ENCODE measurements around the gene KCNA3. TPM values are rescaled to one million over a fixed set of nuclear protein-coding genes. Genes with fewer than 3 reads are reported as not detected.

KCNA3 gene
- total RNA-seq, 1 experiment from 2014 or later = not detected

GRCh38 chr1:110713221-110713620 lies 38.5 kb upstream of the KCNA3 start:
- H2AFZ ChIP-seq = no peak overlapping the region
- no peak overlapping the region for H3K4me3 ChIP-seq
- no peak overlapping the region for H3K4me2 ChIP-seq
- no TSS peak for BruUV-seq (replicated peaks)
- no peak for TF ChIP-seq CTCF (conservative IDR thresholded peaks at IDR 0.05)
- TF ChIP-seq EZH2 (IDR thresholded peaks at IDR 0.05; ENCODE audit: low read depth) = no peak
- H3K79me2 ChIP-seq (ENCODE audit: low read depth) = no peaks in the 10 kb centered on the region
- no peak for DNase-seq
- no peaks in the 10 kb centered on the region for H4K20me1 ChIP-seq (ENCODE audit: insufficient read depth)
- no peaks in the 10 kb centered on the region for H3K9me3 ChIP-seq (ENCODE audit: insufficient read depth, low read depth)
- POLR2A ChIA-PET (ENCODE audit: unreplicated experiment) = no interaction called here
- H3K27me3 ChIP-seq (ENCODE audit: insufficient read depth, low read depth) = peaks cover 37% of the 10 kb centered on the region
- H3K9me2 ChIP-seq (ENCODE audit: insufficient read depth) = no peaks in the 10 kb centered on the region; the same call in 1 of the 2 replicates
- H3K36me3 ChIP-seq (ENCODE audit: low read depth) = no peaks in the 10 kb centered on the region
- no peaks in the 10 kb centered on the region for H3K4me1 ChIP-seq (replicated peaks; ENCODE audit: insufficient read depth)
- no peak overlapping the region for H3K27ac ChIP-seq
- CTCF ChIA-PET = no interaction called here
- intact Hi-C loops (cut with micrococcal nuclease; ENCODE audit: unreplicated experiment) = no loop called here
- H3F3A ChIP-seq (ENCODE audit: insufficient read depth, low read depth) = no peaks in the 10 kb centered on the region

GRCh38 chr1:110710314-110710713 lies 35.6 kb upstream of the KCNA3 start:
- Histone ChIP-seq H2AFZ (no peak overlapping the region), H3K4me3 (no peak overlapping the region), H3K27me3 (ENCODE audit: insufficient read depth, low read depth) (0 out of 2 replicates have a peak, but pooled peaks cover 16% of the 10 kb centered on the region), H3K4me2 (no peak overlapping the region), H3K79me2 (ENCODE audit: low read depth) (no peaks in the 10 kb centered on the region), H3K27ac (no peak overlapping the region), H3K4me1 (replicated peaks; ENCODE audit: insufficient read depth) (no peaks in the 10 kb centered on the region), H3K9me2 (ENCODE audit: insufficient read depth) (no peaks in the 10 kb centered on the region), H4K20me1 (ENCODE audit: insufficient read depth) (no peaks in the 10 kb centered on the region), H3K36me3 (ENCODE audit: low read depth) (no peaks in the 10 kb centered on the region), H3F3A (ENCODE audit: insufficient read depth, low read depth) (no peaks in the 10 kb centered on the region), H3K9me3 (ENCODE audit: insufficient read depth, low read depth) (no peaks in the 10 kb centered on the region)
- intact Hi-C loops (cut with micrococcal nuclease; ENCODE audit: unreplicated experiment) = no loop called here
- no TSS peak for BruUV-seq (replicated peaks)
- no peak for DNase-seq
- ChIA-PET POLR2A (ENCODE audit: unreplicated experiment) (no interaction called here), CTCF (no interaction called here)
- TF ChIP-seq EZH2 (IDR thresholded peaks at IDR 0.05; ENCODE audit: low read depth) (no peak), CTCF (conservative IDR thresholded peaks at IDR 0.05) (no peak)

DNA sequence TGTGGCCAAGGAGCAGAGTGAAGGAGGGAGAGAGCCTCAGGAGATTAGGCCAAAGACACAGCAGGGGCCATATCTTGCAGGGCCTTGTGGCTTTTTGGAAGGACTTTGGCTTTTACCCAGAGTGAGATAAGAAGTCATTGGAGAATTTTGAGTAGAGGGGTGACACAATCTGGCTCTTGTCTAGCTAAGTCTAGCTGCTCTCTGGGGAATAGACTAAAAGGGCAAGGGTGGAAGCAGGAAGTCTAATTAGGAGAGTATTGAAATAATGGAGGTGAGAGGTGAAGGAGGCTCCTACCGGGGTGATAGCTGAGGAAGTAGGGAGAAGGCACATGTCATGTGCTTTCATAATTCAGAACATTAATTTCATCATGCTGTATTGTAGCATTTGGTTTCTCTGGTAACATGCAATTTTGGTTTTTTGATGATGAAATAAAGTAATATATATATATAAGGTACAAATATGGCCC lies 34.3 kb upstream of the KCNA3 start:
- H3K36me3 ChIP-seq (ENCODE audit: low read depth) = no peaks in the 10 kb centered on the region
- H3K4me3 ChIP-seq = no peak overlapping the region
- H3K4me2 ChIP-seq = no peak overlapping the region
- ChIA-PET CTCF (no interaction called here), POLR2A (ENCODE audit: unreplicated experiment) (no interaction called here)
- no peaks in the 10 kb centered on the region for H3F3A ChIP-seq (ENCODE audit: insufficient read depth, low read depth)
- H2AFZ ChIP-seq = no peak overlapping the region
- no peaks in the 10 kb centered on the region for H3K9me2 ChIP-seq (ENCODE audit: insufficient read depth)
- no peak for TF ChIP-seq EZH2 (IDR thresholded peaks at IDR 0.05; ENCODE audit: low read depth)
- no peak for TF ChIP-seq CTCF (conservative IDR thresholded peaks at IDR 0.05)
- DNase-seq = no peak
- no peaks in the 10 kb centered on the region for H3K79me2 ChIP-seq (ENCODE audit: low read depth)
- H3K27me3 ChIP-seq (ENCODE audit: insufficient read depth, low read depth) = 0 out of 2 replicates have a peak, but pooled peaks cover 16% of the 10 kb centered on the region
- H3K27ac ChIP-seq = no peak overlapping the region
- H4K20me1 ChIP-seq (ENCODE audit: insufficient read depth) = no peaks in the 10 kb centered on the region
- BruUV-seq (replicated peaks) = no TSS peak
- intact Hi-C loops (cut with micrococcal nuclease; ENCODE audit: unreplicated experiment) = no loop called here
- no peaks in the 10 kb centered on the region for H3K4me1 ChIP-seq (replicated peaks; ENCODE audit: insufficient read depth)
- no peaks in the 10 kb centered on the region for H3K9me3 ChIP-seq (ENCODE audit: insufficient read depth, low read depth)

Measured in PC-9 (cell line).